Left kidney (tissue), 2 donors: ENCODE measurements around the gene C20orf173. TPM values are rescaled to one million over a fixed set of nuclear protein-coding genes. Genes with fewer than 3 reads are reported as not detected.

Source experiments
- DNase-seq: peaks from one replicate; pipeline ENCODE4 v3.0.0-alpha.2; 2013
- polyA plus RNA-seq: library from polyadenylated mRNA; unstranded; fragments of 120-200 nt; gene quantifications from one replicate; pipeline ENCODE4 v1.2.1, GENCODE V29; 2013; ENCODE audit not compliant: insufficient read length

The C20orf173 gene
- polyA plus RNA-seq, 1 donor = not detected

DNA sequence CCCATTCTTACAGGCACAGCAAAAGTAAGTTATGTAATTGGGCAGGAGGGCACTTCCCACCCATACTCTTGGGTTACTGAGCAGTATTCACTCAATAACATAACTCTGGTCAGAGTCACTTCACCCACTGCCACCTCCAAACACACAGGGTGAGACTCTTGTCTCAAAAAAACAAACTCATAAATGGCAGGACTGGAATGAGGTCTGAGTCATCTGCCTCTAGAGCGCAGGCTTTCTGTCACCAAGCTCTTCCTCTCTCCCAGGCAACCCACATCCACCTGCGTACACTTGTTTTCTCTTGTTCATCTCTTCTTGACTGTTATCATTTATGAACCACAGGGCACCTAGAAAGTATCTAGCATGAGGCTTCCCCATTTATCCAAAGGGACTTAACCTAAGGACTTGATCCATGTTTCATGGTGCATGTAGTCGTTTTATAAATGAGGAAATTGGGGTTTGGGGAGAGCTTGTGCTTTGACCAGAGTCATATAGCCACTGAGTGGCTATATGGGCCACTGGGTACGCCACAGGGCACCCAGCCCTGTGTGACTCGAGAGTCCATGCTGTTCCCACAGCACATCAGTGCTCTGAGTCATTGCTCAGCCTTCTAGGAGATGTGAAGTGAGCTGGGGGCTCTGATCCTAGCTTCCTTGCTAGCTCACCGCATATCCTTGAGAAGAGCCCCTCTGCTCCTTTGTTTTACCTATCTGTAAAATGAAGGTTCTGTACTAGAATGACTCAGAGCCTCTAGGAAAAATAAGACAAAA, 22.4 kb downstream of the C20orf173 start:
- DNase-seq = no peak

DNA sequence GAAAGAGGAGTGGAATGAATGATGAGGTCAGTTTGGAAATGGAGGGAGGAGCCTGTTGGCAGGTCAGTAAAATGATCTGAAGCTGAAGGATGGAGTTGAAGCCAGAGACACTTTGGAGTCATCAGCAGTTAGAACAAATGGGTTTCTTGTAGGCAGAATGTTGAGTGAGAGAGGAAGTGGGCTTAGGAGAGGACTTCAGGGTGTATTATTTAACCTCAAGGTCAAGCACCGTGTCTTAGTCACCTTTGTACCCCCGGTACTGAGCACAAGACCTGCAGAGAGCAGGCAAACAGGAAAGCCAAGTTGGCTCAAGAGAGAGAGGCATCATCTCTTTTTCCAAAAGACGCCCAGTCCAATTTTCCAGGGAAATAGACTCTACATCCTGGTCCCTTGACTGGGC, 23.3 kb downstream of the C20orf173 start:
- DNase-seq = no peak

DNA sequence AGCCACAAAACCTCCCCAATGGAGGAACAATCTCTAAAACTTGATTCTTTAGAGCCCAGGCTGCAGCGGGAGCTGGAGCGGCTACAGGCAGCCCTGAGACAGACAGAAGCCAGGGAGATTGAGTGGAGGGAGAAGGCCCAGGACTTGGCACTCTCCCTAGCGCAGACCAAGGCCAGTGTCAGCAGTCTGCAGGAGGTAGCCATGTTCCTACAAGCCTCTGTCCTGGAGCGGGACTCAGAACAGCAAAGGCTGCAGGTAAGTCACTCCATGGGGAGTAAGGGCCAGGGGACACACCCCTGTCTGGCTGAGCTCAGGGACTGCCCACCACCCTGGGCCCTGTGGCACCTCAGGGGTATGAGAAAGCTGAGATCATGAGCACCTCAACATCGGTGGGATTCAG, 24.7 kb downstream of the C20orf173 start:
- no peak for DNase-seq

DNA sequence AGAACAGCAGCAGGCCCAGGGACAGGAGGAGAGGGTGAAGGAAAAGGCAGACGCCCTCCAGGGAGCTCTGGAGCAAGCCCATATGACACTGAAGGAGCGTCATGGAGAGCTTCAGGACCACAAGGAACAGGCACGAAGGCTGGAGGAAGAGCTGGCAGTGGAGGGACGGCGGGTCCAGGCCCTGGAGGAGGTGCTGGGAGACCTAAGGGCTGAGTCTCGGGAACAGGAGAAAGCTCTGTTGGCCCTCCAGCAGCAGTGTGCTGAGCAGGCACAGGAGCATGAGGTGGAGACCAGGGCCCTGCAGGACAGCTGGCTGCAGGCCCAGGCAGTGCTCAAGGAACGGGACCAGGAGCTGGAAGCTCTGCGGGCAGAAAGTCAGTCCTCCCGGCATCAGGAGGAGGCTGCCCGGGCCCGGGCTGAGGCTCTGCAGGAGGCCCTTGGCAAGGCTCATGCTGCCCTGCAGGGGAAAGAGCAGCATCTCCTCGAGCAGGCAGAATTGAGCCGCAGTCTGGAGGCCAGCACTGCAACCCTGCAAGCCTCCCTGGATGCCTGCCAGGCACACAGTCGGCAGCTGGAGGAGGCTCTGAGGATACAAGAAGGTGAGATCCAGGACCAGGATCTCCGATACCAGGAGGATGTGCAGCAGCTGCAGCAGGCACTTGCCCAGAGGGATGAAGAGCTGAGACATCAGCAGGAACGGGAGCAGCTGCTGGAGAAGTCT, 25.5 kb downstream of the C20orf173 start:
- DNase-seq = no peak

DNA sequence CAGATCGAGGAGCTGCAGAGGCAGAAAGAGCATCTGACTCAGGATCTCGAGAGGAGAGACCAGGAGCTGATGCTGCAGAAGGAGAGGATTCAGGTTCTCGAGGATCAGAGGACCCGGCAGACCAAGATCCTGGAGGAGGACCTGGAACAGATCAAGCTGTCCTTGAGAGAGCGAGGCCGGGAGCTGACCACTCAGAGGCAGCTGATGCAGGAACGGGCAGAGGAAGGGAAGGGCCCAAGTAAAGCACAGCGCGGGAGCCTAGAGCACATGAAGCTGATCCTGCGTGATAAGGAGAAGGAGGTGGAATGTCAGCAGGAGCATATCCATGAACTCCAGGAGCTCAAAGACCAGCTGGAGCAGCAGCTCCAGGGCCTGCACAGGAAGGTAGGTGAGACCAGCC, 26.2 kb downstream of the C20orf173 start:
- DNase-seq = no peak

DNA sequence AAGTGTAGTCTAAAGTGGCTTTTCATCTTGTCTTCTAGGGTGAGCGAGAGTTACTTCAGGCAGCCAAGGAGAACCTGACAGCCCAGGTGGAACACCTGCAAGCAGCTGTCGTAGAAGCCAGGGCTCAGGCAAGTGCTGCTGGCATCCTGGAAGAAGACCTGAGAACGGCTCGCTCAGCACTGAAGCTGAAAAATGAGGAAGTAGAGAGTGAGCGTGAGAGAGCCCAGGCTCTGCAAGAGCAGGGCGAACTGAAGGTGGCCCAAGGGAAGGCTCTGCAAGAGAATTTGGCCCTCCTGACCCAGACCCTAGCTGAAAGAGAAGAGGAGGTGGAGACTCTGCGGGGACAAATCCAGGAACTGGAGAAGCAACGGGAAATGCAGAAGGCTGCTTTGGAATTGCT, 27.1 kb downstream of the C20orf173 start:
- DNase-seq = no peak

DNA sequence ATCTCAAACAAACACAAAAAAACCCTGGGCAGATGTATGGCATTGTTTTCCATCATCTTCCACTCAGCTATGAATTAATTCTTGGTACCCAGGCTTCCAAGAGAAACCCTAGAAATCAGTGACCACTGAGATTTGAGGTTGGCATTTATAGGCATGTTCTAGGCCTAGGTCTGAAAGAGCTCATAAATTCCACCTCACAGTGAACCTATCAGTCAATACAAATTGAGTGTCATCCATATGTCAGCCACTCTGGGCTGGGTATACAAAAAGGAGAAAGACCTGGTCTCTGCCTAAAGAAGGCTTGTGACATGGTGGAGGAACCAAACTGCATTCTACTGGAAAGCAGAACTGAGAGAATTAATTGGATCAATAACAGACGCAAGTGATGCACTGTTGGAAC, 30.2 kb downstream of the C20orf173 start:
- DNase-seq = no peak

DNA sequence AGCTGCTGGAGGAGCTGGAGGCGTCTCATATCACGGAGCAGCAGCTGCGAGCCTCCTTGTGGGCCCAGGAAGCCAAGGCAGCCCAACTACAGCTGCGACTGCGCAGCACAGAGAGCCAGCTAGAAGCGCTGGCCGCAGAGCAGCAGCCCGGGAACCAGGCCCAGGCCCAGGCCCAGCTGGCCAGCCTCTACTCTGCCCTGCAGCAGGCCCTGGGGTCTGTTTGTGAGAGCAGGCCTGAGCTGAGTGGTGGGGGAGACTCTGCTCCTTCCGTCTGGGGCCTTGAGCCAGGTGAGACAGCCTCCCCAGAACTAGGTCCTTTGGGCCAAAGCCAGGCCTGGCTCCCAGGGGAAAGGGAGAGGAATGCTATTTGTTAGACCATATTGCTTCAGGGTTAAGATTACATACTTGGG, 31.7 kb downstream of the C20orf173 start:
- no peak for DNase-seq

DNA sequence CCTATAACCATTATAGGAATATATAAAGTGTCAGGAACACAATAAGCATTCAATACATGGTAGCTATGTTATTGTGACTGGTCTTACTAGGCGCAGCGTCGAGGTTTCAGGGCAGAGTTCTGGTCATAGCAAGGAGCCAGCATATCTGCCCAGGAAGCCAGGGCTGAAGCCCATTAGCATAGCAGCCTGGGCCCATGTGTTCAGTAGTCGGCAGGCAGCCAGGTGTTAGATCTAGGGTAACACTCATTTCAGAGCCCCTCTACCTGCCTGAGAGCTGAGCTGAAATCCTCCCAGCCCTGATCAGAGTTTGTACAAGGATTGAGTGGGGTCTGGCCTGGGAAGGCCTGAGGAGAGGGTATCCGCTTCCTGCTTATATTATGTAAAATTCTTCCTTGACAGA, 32.1 kb downstream of the C20orf173 start:
- DNase-seq = no peak

DNA sequence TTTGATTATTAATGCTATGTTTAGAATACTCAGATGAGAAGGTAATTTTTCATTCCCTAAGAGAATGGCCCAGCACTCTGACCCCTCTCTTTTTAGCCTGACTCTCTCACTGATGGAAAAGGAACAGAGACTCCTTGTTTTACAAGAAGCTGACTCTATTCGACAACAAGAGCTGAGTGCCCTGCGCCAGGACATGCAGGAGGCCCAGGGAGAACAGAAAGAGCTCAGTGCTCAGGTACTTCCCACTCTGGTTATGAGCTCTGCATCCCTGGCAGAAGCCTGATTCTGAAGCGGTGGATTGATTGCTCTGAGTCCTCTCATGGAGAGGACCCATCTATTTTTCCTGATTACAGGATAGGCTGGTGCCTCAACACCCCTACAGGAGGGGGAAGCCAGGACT, 33.0 kb downstream of the C20orf173 start:
- DNase-seq = no peak

DNA sequence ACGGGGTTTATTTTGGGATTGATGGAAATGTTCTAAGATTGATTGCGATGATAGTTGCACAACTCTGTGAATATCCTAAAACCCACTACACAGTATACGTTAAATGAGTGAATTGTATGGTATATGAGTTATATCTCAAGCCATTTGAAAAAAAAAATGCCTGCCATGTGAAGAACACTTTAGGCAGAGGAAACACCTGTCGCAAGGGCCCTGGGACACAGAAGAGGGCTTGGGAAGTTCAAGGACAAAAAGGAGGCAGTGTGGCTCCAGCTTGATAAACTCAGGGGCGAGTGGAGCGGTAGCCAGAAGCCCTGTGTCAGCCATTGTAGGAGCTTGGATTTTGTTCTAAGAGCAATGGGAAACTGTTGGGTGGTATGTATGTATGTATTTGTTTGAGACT, 37.1 kb downstream of the C20orf173 start:
- no peak for DNase-seq

DNA sequence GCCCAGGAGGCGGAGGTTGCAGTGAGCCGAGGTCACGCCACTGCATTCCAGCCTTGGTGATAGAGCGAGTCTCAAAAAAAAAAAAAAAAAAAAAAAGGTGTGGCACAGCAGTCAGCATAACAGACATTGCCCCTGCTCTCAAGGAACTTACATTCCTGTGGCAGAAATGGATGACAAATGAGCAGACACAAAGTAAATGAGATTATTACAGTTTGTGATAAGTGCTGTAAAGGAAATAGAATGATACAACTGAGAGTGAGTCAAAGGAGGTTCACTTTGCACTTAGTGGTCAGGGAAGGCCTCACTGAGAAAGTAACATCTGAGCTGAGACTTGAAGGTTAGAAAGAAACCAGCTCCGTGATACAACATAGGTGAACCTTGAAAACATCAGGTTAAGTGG, 37.6 kb downstream of the C20orf173 start:
- no peak for DNase-seq

DNA sequence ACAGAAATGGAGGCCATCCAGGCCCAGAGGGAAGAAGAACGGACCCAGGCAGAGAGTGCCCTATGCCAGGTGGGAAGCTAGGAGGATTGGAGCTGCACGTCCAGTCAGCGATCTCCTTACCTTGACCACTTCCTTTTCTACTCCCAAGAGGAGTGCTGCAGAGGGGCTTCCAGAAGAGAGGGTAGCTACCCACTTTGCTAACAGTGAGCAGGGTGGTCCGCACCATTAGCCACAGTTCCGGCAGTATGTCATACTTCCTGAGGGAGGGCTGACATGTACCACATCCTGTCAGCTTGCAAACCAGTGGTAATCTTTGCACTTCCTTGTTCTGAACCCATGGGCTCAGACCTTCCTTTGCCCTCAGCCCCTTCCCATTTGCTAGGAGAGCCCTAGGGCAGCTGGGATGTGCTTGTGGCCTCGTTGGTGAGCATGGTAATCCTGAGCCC, 38.7 kb downstream of the C20orf173 start:
- DNase-seq = no peak

DNA sequence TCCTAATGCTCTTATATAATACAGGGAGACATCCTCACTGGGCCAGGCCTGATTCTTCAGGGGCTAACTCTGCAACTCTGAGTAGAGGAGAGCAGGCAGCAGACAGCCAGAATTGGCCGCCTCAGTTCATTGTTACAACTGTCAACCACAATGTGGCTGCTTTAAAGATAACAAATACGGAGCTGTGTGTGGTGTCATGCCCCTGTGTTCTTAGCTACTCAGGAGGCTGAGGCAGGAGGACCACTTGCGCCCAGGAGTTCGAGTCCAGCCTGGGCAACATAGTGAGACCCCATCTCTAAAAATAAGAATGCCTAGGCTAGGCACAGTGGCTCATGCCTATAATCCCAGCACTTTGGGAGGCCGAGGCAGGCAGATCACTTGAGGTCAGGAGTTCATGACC, 39.7 kb downstream of the C20orf173 start:
- DNase-seq = no peak

DNA sequence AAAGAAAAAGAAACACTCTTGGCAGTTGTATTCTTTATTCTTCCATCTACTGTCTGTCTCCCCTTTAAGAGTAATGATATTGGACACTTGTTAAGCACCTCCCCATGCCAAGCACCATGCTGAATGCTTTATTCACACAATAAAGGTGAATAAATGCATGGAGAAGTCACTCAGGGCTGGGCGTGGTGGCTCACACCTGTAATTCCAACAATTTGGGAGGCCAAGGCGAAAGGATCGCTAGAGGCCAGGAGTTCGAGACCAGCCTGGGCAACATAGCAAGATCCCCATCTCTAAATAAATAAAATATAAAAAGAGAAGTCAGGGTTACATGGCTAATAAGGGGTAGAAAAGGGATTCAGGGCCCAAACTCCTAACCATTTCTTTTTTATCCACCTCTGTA, 42.0 kb downstream of the C20orf173 start:
- no peak for DNase-seq

DNA sequence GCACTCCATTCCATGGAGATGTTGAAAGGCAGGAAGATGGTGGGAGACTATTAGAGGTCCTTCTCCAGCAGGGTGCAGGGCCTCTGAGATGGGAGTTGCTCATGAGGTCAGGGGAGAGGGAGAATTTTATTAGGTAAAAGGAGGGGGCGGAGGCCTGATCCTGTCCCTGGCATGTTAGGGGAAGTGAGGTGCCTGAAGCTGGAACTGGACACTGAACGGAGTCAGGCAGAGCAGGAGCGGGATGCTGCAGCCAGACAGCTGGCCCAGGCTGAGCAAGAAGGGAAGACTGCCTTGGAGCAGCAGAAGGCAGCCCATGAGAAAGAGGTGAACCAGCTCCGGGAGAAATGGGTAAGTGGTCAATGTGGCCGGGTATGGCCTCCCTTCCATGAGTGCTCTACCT, 49.7 kb downstream of the C20orf173 start:
- no peak for DNase-seq

DNA sequence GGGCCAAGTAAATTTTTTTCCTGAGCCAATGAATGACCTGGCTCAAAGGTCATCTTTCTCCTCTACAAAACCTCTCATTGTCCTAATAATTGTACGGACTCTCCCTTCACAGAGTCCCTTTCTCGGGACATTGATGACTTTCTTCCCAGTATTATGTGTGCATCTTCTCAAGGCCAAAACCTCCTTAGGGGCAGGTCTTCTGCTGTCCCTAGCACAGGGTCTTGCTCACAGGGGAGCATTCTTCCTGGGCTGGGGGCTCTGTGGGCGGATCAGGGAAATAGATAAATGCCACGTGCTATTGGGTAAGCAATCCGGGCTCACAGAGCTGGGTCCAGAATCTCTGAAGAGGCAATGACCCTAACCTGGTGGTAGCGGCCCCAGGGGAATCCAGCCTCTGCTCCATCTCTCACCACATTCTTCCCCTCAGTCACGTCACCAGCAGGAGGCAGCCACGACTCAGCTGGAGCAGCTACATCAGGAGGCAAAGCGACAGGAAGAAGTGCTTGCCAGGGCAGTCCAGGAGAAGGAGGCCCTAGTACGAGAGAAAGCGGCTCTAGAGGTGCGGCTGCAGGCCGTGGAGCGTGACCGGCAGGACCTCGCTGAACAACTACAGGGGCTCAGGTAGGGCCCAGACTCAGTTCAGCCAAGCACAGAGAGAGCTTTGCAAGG, 50.5 kb downstream of the C20orf173 start:
- no peak for DNase-seq

Other genes starting within 250 kb of the C20orf173 start
- 126 TPM for gene EIF6, start 244.9 kb downstream of the C20orf173 start, polyA plus RNA-seq
- not detected for gene FAM83C, start 237.2 kb downstream of the C20orf173 start, polyA plus RNA-seq
- gene UQCC1, start 117.7 kb downstream of the C20orf173 start, polyA plus RNA-seq = 64.2 TPM
- 0.08 TPM for gene GDF5, start 91.4 kb downstream of the C20orf173 start, polyA plus RNA-seq
- gene CEP250, start 74.1 kb downstream of the C20orf173 start, polyA plus RNA-seq = 66.0 TPM
- 360 TPM for gene ERGIC3, start 12.4 kb upstream of the C20orf173 start, polyA plus RNA-seq
- gene SPAG4, start 86.2 kb upstream of the C20orf173 start, polyA plus RNA-seq = 4.8 TPM
- 225 TPM for gene CPNE1, start 135.2 kb upstream of the C20orf173 start, polyA plus RNA-seq
- gene RBM12, start 135.2 kb upstream of the C20orf173 start, polyA plus RNA-seq = 104 TPM
- gene NFS1, start 169.7 kb upstream of the C20orf173 start, polyA plus RNA-seq = 31.3 TPM
- gene ROMO1, start 169.8 kb upstream of the C20orf173 start, polyA plus RNA-seq = 48.5 TPM
- gene RBM39, start 212.6 kb upstream of the C20orf173 start, polyA plus RNA-seq = 745 TPM
- gene PHF20, start 242.4 kb upstream of the C20orf173 start, polyA plus RNA-seq = 42.5 TPM